CD4-positive, alpha-beta T cell treated with Interleukin-10 for 1 hour (primary cell): ENCODE measurements around the gene LAPTM5.
A peak's percentile ranks its signal among the peaks of the same experiment; 100 is the strongest.

Experiments used
- DNase-seq: peaks from one replicate; pipeline ENCODE4 v3.0.0-alpha.2; 2020

LAPTM5 gene

DNA sequence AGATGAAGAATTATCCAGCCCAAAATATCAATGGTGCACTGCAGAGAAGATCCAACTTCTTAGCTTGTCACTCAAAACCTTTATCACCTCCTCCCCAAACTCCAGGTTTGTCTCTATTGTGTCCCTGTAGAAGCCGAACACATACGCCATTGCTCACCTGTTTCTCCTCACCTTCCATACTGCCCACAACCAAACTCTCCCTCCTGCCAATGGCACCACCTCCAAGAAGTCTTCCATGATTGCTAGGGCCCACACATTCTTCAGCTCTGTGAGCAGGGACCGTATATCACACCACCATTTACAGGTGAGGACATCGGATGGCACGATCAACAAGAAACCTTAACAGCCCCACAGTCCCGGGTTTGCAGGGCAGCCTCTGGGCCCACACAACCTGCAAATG lies 2.2 kb downstream of the LAPTM5 start:
- DNase-seq = no peak

DNA sequence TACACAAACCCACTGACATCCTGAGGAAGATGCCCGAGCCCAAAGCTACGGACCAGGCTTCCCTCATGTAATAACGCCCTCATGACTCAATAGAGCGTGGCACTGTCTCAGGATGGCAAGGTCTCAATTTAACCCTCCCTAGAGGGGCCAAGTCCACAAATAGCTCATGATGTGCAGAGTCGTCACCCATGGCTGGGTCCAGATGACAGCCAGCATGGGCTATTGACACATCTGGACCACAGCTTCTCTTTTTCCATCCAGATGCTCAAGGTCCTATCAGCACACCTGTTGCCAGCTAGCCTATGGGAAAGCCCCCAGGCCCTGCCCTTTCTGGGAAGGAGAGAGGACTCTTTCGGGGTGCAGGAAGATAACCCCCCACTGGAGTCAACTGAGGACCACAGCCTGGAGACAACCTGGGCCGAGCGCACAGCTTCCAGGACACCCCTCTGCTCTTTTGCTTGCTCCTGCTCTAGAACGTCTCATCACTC lies 2.8 kb downstream of the LAPTM5 start:
- no peak for DNase-seq

DNA sequence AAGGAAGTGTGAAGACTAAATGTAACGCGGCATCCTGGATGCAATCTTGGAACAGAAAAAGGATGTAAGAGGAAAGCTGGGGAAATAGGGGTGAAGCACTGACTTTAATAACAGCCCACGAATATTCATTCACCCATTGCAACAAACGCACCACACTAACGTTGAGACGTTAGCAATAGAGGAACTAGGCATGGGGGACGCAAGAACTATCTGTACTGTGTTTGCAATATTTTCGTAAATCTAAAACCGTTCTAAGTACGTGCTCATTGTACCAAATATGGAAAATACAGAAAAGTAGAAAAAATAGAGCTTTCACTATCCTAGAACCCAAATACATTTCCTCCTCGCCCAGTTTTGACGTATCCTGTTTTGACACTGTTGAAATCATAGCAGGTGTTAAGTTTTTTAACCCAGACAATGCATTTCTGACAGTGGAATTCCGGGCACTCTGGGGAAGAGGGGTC lies 3.9 kb downstream of the LAPTM5 start:
- DNase-seq = no peak

DNA sequence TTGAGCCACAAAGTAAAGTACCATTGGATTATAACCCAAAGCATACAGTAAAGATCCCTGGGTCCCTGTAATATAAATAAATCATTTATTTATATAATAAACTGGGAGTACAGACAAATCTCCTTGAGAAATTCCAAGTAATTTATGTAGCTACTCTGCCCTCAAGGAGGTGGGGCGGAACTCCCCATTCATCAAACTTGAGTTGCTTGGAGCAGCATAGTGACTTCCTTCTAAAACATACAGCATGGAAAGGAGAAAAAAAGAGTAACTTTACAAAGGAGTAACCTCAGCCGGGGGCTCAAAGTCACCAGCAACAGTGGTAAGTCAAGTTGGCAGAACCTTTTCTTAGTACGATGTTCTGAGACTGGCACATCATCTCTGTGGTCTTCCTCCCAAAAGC lies 4.5 kb downstream of the LAPTM5 start:
- no peak for DNase-seq

DNA sequence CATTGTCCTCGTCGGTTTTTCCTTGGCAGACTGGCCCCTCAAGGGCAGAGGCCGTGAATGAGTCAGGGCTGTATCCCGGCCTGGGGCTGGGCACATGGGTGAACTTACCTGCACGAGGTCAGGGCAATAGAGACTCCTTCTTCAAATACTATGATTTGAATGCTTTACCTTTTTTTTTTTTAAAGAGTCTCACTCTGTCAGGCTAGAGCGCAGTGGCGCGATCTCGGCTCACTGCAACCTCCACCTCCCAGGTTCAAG lies 5.0 kb downstream of the LAPTM5 start:
- no peak for DNase-seq

DNA sequence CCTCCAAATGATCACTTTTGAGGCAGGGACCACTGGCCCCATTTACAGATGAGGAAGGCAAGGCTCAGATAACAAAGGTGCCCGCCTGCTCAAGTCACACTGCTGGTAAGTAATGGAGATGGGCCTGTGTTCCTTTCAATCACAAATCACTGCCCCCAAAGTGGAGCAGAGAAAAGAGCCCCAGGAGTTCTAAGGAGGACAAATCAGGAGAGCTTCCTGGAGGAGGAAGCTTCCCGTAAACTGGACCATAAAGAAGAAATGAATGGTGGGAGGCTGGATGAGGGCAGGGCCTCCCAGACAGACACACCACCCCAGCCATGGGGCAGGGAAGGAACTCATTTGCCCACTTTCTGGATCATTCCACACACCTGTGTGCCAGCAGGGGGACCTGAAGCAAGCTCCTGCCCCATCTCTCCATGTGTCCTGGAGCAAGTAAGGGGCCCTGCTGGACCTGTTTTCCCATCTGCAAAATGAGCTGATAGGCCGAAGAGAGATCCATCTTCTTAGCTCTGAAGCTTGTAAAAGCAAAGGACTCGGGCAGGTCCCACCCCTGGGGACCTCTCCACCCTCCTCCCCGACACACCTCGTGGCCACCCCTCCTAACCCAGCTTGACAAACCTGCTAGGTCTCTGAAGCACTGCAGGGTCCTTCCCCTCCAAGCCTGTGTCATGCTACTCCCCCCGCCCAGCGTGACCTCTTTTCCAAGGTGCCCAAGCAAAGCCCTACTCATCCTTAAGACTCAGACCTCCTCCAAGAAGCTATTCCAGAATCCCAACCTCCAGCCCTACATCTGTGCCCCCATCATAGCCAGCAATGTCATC lies 5.5 kb downstream of the LAPTM5 start:
- no peak for DNase-seq

DNA sequence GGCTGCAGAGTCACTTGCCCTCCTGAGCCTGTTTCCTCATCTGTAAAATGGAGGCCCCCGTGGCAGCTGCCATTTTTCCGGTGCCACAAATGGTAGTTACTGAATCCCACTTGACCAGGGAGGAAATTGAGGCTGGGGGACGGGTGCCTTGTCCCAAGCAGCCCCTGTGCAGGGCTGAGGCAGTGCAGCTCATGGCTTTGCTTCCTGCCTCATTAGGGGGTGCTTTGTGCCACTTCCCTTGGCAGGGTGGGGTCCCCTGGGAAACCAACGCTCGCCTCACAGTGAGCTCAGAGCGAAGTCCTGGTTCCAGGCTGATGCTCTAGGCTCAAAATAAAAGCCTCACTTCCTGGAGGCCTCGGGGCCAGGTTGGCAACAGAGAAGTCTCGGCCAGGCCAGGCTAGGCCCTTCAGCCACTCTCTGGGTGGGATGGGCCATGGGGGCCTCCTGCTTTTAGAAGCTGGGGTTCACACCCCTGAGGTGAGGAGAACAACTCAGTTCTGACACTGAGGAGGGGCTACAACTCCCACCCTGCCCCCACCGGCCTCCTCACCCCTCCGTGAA lies 6.8 kb downstream of the LAPTM5 start:
- DNase-seq = no peak

DNA sequence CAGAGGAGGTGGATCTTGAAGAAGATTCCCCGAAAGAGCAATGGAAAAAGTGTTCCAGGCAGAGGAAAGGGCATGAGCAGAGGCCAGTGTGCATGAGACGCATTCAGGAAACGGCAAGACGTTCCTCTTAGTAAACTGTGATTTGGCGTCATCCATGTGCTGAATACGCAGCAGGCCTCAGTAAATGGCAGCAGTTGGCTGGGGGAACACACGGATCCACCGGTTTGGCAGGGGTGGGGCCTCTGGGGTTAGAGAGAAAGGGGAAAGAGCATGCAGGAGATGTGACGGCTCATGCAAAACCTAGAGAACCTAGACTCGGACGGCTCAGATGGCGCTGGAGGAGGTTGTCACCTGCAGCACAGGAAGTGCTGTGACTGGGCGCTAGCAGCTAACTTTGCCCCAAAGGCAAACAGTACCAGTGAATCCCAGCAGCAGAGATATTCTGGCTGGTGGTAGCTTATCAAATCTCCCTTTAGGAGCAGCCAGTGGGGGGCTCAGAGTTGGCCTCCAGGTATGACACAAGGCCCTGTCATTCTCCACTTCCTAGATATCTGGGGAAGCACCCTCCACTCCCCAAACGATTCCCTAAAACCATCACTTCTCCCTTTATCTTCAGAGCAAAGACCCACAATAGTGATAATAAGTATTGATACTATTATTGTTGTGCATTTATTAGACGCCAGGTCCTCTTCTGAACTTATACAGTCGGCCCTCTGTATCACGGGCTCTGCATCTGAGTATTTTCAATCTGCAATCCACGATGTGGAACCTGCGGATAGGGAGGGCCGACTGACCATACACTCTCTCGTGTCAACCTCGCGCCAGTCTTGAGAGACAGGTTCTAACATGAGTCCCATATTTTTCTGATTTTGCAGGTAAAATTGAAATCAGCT lies 7.6 kb downstream of the LAPTM5 start:
- peak; percentile 75 for DNase-seq

DNA sequence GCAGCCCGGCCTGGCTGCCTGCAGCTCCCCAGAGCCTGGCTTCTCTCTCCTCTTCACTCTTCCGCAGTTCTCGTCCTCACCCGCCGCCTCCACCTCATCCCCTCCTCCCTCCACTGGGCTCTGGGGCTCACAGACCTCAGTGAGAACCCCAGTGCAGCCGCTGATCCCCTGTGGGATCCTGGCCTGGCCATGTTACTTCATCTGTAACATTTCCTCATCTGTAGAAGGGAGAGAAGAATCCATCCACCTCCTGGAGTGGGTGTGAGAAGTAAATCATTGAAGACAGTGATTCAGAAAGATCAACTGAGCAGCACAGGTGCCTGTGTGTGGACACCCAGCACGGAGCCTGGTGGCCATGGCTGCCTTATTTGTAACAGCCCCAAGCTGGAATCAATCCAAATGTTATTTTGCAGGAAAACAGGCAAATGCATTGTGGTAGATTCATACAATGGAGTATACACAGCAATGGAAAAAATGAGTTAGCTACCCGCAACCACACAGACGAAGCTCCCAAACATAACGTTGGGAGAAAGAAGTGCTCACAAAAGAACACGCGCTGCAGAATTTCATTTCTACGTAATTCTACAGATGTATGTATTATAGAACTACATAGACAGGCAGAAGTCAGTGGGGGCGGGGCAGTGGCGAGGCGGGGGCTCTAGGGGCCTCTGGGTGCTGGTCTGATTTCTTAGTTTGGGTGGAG lies 8.7 kb downstream of the LAPTM5 start:
- DNase-seq = no peak

DNA sequence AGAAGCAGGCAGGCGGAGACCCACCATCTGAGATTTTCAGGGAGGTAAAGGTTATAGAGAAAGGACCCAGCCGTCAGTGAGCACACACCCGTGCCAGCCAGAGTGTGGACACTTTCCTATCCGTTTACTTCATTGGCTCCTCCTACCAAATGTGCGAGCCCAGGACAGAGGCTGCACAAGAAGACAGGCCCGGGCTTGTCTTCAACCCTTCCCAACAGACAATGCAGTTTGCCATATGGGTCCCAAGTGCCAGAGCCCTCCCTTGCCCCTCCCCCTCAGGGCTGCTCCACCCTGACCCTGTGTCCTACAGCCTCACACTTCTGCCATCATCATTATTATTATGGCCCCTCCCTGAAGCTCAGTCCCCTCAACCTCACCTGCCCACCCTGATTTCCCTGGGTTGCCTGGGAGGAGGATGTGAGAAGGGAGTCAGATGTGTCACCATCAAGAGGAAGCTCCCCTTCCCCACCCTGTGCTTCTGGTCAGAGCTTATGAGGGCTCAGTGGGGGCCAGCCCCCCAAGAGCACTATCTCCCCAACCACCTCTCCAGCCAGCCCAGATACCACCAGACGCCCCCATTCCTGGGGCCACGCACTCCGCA lies 9.4 kb downstream of the LAPTM5 start:
- DNase-seq = no peak

DNA sequence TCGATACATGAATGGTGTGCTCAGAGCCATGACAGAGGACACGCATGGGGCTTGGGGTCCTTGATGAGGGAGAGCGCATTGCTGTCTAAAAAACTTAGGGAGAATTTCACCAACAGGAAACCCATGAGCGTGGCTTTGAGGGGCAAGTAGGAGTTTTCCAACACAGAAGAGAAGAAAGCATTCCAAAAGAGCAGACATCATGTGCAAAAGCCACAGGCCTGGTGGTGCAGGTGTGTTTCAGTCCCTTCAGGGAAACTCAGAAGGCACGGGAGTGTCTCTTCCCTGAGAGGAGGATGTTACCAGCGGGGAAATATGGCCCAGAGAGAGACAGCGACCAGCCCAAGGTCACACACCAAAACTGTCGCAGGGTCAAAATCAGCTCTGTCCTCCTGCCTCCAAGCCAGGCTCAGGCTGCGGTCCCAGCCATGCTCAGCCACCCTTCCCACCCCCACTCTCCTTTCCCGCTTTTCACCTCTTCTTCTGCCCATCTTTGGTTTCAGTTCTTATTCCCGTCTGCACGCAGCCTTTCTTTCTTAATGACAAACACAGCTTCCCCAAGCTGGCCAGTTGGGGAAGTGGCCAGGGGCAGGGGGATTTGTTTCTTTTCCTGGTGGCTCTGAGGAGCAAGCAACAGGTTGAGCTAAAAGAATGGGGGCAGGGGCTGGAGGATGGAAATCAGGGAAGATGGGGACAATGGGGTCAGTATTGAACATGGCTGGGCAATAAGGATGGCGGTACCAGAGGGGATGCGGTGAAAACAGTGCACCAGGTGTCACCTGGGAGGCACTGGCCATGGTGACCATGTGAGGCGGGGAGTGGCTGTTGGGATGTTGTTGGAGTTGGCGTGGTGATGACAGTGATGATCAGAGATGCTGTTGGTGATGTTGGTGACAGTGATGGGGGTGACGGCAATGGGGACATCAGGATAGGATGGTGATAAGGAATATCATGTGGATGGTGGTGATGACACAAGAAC lies 10.3 kb downstream of the LAPTM5 start:
- no peak for DNase-seq

DNA sequence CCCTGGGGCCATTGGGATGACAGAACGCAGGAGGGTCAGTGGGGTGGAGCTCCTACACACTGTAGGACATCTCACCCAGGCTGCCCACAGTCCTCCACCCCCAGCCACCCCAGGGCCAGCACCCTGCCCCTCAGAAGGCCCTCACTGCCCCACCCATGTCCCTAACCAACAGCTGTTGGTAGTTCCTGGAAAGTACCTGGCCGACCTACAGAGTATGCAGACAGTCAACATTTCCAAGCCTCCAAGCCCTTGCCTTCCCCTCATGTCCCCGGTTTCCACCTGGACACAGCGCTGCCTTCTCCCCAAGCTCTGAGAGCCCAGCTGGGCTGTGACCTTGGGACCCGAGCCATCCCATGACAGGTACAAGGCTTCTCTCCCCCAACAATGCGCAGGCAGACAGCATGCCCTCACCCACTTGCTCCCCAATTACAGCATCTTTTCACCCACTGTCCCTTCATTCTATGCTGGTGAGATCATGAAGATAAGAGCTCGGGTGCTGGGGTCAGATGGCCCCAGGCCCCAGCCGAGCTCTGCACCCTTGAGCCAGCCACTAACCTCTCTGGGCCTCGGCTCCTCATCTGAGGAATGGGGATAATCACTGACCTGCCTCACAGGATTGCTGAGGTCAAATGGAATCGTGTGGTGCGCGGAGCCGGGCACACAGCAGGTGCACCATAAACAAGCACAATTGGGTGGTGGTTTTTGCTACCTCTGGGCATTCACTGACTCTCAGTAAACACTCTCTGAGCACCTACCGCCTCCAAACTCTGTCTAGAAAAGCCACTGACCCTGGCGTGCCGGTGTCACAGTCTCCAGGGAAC lies 11.2 kb downstream of the LAPTM5 start:
- DNase-seq = no peak

DNA sequence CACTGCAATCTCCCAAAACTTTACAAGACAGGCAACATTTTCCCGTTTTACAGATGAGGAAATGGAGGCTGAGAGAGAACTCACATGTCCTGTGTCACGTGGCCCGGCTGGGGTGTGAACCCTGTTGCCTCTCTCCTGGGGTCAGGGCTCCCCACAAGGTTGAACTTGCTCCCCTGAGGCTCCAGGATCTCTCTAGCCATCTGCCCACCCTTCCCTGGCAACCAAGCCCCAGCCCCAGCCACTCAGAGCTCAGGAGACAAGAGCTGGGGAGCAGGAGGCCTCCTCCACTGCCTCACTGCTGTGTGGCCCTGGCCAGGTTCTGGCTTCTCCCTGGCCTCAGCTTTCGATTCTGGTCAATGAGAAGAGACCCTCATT lies 11.8 kb downstream of the LAPTM5 start:
- DNase-seq = no peak

DNA sequence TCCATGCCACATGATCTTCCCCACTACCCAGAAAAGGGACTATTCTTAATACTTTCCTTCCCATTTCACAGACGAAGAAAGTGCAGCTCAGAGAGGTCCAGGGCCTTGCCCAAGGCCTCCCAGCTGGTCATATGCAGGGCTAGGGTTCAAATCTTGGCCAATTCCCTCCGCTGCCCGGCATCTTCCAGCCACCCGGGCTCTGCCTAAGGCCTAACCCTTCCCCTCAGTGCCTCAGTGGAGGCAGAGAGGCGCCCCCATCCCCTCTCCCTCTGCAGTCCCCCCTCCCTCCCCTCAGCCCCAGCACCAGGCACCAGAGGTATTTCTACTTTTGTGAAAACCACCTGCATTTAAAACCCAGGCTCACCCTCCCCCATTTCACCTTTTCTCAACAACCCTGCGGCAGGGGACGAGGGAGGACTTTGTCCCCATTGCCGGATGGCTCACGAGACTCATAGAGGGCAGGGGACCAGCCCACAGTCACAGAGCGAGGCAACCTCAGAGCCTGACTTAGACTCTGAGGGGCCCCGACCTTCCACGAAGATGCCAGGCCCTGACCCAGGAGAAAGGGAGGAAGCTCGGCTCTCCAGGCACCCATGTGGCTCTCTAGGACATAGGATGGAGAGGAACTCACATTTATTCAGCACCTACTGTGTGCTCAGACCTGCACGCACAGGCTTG lies 12.3 kb downstream of the LAPTM5 start:
- no peak for DNase-seq

DNA sequence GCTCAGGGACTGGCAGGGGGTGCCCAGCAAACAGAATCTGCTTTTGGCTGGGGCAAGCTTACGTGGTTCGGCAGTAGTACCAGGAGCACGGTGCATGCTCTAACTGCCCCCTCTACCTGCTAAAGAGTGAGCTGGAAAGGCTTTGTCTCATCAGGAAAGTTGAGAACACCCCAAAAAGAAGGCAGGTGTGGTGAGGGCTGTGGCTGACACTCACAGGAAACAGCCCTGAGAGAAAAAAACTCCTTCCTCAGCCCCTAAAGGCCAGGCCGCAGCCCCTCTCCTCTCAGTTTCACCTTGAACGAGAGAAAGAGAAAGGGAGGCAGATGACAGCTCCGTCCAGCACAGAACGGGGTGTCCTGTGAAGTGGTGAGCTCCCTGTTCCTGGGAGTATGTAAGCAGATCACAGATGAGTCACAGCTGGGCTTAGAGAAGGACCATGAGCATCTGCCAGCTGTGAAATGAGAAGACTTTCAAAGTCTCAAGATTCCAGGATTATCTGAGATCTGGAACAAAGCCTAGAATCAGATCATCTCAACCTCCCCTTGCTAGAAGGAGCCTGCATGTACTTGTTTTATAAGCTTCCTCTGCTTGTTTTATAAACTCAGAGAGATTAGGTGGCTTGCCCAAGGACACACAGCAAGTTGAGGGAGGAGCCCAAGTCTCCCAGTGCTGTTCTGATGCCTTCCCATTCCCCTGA lies 13.4 kb downstream of the LAPTM5 start:
- DNase-seq = peak; percentile 62

DNA sequence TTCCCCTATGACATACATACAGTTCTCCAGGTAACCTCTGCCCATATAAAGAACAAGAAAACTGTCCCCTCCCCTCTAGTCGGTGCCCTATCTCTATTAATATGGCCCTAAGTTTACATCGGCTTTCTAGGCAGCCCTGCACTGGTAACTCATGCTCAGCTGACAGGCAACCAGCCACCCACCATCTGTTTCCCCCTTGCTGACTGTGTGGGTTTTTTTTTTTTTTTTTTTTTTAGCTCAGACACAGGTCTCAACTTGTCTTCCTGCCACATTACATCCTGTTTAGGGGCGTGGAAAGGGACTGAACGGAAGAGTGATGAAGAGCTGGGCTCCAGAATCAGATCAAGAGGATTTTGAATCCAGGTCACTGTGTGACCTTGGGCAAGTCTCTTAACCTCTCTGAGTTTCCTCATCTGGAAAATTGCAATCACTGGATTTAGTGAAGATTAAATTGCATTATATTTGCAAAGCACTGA lies 14.0 kb downstream of the LAPTM5 start:
- peak; percentile 87 for DNase-seq

DNA sequence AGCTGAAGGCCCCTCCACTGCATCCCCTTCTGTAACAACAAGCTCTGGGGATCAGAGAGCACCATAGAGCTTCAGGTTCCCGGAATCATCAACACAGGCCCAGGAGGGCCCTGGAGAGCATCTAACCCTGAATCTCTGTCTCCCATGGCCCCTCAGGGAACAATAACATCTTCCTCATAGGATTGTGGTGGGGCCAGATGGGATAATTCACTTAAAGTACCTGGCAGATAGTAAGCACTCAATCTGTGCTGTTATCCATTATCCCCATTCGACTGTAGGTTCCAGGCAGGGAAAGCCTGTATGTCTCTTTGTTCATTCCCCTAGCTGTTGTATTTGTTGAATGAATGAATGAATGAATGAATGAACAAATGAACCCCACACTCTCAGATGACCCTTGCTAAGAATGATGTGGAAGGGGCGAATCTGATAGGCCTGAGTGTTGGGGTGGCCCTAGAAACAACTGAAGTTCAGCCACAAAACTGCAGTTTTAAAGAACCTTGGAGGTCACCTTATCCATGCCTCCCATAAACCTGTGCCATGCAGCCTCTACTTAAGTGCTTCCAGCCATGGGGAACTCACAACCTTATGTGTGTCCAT lies 14.5 kb downstream of the LAPTM5 start:
- no peak for DNase-seq

DNA sequence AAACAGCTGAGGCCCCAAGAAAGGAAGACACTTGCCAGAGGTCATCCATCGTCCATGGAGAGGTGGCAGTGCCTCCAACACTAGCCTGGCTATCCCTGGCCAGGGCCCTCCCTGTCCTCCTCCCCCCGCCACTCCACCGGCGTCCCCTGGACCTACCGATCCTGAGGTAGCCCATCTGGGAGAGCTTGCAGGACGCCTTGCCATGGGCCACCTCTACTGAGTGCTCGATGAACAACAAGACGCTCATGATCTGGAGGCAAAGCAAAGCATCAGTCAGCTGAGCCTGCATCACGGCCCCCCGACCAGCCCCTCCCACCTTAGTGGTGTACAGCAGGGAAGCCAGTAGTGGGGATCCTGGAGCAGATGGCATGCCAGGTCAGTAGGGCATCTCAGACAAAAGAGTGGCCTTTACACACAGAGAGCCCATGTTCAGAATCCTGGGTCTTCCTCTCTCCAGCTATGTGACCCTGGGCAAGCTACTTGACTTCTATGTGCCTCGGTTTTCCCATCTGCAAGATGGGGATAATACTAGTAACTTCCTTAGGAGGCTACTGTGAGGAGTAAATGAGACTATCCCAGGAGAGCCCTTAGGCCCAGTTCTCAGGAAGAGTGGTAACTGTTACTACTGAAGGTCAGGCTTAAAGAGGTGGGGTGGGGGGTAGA lies 15.1 kb downstream of the LAPTM5 start:
- no peak for DNase-seq
